Lower leg skin (tissue), 4 donors: Measurements from ENCODE around the gene EML6. TPM values are rescaled to one million over a fixed set of nuclear protein-coding genes. Genes with fewer than 3 reads are reported as not detected.

Source experiments
- DNase-seq, 2 donors: peaks; one replicate each; pipeline ENCODE4 v3.0.0-alpha.2; 2019; ENCODE audit warnings: low spot score in 2 of 2
- H3K4me3 ChIP-seq: fragments of 200-600 bp; sonication (generic); 2 replicates; pipeline ENCODE4 v1.5.1; 2017; ENCODE audit warnings: mild to moderate bottlenecking, low read depth; ENCODE audit not compliant: poor library complexity, severe bottlenecking
- POLR2A ChIP-seq, 2 donors: fragments of 450-650 bp; IDR thresholded peaks; one replicate each; pipeline ENCODE4 v1.6.1; 2016 to 2017; ENCODE audit warnings: antibody characterized with exemption in 2 of 2, mild to moderate bottlenecking in 1 of 2, moderate library complexity in 1 of 2
- WGBS, 2 donors: methylation state at CpG; one replicate each; pipeline ENCODE4 v1.1.5; 2018; 5-methylcytosine and 5-hydroxymethylcytosine counted together
- intact Hi-C: fragments of 100-400 bp; cut with DNase I; formaldehyde crosslinking; loops from one replicate; pipeline ENCODE4 v1.15.0; 2023; ENCODE audit warnings: low total_unique reads
- total RNA-seq, 4 donors: library from RNA; depleted of rRNA; stranded (reverse); fragments of >200 nt; gene quantifications; one replicate each; pipeline ENCODE4 v1.1.0, GENCODE V29; 2016
- TF ChIP-seq, protein P1 (sequence below), 3 donors: fragments of 450-650 bp; IDR thresholded peaks; one replicate each; pipeline ENCODE4 v1.5.1; 2016; ENCODE audit warnings: antibody characterized with exemption in 3 of 3, mild to moderate bottlenecking in 3 of 3, moderate library complexity in 2 of 3

Gene EML6
- total RNA-seq, 4 donors from 2014 or later = 1.8 to 4.4 (median 3.3) TPM

DNA sequence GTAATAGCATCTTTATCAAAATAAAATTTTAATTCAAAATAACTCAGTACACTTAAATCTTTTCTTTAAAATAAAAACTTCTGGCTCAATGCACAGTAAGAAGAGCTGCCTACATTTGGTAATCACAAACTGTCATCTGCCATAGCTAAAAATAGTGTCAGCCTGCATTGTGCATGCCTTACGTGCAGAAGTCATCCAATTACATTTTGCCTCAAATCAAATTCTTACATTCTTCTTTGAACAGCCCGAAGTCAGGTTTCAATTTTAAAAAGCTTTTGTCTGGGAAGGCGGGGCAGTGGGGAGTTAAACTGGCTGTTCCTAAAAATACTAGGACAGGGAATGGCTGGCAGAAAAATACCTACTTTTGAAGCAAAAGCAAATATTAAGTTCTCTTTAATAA is 275.7 kb downstream of the EML6 start:
- 5 to 6% methylated on average over 3 of the region's 3 CpGs for WGBS, 2 donors
- intact Hi-C loops = no loop called here
- DNase-seq = peak in 1 of 2 donors; percentile 26
- TF ChIP-seq, protein P1, sequence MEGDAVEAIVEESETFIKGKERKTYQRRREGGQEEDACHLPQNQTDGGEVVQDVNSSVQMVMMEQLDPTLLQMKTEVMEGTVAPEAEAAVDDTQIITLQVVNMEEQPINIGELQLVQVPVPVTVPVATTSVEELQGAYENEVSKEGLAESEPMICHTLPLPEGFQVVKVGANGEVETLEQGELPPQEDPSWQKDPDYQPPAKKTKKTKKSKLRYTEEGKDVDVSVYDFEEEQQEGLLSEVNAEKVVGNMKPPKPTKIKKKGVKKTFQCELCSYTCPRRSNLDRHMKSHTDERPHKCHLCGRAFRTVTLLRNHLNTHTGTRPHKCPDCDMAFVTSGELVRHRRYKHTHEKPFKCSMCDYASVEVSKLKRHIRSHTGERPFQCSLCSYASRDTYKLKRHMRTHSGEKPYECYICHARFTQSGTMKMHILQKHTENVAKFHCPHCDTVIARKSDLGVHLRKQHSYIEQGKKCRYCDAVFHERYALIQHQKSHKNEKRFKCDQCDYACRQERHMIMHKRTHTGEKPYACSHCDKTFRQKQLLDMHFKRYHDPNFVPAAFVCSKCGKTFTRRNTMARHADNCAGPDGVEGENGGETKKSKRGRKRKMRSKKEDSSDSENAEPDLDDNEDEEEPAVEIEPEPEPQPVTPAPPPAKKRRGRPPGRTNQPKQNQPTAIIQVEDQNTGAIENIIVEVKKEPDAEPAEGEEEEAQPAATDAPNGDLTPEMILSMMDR (IDR thresholded peaks at IDR 0.05) = no peak
- TF ChIP-seq POLR2A (IDR thresholded peaks at IDR 0.05) = no peak
- no peak overlapping the region for H3K4me3 ChIP-seq

DNA sequence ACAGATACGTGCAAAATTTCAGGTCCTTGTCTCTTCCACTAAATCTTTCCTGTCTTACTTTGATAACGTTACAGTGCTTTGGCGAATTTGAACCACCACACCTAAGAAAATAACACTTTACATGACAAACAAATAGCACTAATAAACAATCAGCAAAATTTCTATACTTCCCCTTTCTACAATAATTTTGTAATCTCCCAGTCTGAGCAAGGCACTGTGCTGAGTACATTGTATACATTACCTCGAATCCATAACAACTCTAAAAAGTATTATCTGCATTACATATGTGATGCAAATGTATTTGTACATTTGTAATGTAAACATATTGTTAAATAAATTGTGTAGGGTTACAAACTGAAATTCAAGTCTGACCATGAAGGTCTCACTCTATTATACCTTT is 276.9 kb downstream of the EML6 start:
- DNase-seq = no peak
- no peak for TF ChIP-seq POLR2A (IDR thresholded peaks at IDR 0.05)
- TF ChIP-seq, protein P1 (IDR thresholded peaks at IDR 0.05) = no peak
- no peak overlapping the region for H3K4me3 ChIP-seq
- intact Hi-C loops = no loop called here
- WGBS, 2 donors = 39 to 47% methylated on average over 4 of the region's 4 CpGs

DNA sequence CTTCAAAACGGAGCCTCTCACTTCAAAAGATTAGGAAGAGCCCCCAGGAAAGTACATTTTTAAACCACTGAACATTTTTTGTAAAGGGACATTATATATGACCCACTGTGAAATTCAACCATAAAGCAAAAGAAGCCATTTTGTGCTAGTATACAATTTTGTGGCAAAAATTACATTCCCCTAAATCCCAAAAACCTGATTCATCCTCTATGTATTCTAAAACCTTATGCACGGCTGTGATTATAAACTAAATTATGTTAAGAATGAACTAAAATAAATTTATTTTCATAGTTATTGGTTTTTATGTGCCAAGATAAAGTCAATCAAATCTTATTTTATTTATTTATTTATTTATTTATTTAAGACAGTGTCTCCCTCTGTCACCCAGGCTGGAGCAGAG is 278.3 kb downstream of the EML6 start:
- no peak for DNase-seq
- no peak overlapping the region for H3K4me3 ChIP-seq
- TF ChIP-seq, protein P1 (IDR thresholded peaks at IDR 0.05) = no peak
- TF ChIP-seq POLR2A (IDR thresholded peaks at IDR 0.05) = no peak
- WGBS, 2 donors = 47 to 91% methylated on average over 2 of the region's 2 CpGs
- intact Hi-C loops = no loop called here

DNA sequence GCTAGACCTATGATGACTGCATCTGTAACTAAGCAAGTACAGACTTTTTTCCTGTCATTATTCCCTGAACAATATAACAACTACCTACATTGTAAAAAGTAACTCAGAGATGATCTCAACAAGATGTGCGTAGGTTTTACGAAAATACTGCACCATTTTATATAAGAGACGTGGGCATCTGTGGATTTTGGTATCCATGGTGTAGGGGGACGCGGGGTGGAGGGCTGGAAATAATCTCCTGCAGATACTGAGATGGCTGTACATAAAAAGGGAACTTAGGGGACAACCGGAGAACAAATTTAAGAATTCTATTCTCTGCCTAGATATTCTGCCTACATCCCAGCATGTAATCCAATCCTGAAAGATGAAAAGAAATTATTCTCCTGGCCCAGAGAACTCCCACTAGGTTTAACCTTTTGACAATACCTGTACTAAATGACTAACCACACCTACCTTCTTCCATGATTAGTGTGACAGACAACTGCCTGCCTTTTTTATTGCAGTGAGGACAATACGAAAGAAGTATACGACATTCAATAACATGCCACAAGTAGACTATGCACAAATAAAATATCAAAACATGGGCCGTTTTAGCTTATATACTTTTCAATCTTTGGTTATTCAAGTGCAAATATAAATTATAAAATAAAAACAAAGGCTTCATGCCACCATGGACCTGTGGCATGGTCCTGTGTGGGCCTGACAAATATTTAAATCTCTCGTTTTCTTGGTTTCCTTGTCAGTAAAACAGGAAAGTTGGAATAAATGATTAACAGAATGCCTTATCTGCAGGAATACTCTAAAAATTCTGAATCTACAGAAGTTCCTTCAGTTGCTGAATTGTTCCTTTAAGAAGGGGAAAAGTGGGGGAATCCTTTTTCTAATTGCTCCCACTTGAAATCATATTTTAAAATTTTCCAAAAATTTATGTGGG is 280.5 kb downstream of the EML6 start:
- intact Hi-C loops = no loop called here
- H3K4me3 ChIP-seq = no peak overlapping the region
- no peak for DNase-seq
- 82 to 83% methylated on average over 10 of the region's 10 CpGs for WGBS, 2 donors
- no peak for TF ChIP-seq POLR2A (IDR thresholded peaks at IDR 0.05)
- TF ChIP-seq, protein P1 (IDR thresholded peaks at IDR 0.05) = no peak

- no peak overlapping the region for H3K4me3 ChIP-seq
- WGBS, 2 donors = 34 to 47% methylated on average over 3 of the region's 3 CpGs
- DNase-seq = no peak
- intact Hi-C loops = no loop called here
- TF ChIP-seq, protein P1 (IDR thresholded peaks at IDR 0.05) = no peak
- no peak for TF ChIP-seq POLR2A (IDR thresholded peaks at IDR 0.05)
These were observed 282.8 kb downstream of the EML6 start for GRCh38 chr2:55006306-55006705.
